Effector CD4-positive, alpha-beta T cell (primary cell): ENCODE results near the gene POLE4.

Experiments
- DNase-seq: peaks from one replicate; pipeline ENCODE4 v3.0.0-alpha.2; 2020

Gene POLE4

DNA sequence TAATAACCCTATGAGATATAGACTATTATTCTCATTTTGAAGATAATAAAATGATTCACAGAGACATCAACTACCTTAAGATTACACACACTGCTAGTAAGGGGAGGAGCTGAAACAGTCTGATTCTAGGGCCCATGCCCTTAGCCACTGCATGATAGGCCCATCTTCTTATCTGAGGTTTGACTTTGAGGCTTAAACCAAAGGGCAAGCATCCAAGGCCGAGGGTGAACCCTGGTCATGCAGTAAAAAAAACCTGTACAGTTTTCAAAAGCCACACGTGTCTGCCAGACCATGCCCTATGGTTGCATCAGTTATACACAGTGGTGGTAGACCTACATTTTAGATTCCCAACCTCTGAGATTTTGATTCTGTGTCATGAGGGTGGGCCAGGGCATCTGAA is 44.8 kb downstream of the POLE4 start:
- no peak for DNase-seq

DNA sequence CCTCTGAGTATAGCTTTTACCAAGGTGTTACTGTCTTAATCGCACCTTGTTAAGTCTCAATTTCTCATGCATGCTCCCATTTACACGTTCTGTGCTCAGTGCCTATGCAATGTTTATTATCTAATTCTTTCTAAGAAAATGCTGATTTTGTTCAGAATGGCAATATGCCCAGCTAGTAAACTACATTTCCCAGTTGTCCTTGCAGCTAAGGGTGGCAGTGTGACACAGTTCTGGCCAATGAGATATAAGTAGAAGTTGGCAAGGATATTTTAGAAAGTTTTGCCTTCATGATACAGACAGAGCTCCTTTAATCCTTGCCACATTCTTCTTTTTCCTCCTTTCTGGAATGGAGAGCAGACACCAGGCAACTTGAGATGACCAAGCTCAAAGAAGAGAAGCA is 45.3 kb downstream of the POLE4 start:
- DNase-seq, result no peak

DNA sequence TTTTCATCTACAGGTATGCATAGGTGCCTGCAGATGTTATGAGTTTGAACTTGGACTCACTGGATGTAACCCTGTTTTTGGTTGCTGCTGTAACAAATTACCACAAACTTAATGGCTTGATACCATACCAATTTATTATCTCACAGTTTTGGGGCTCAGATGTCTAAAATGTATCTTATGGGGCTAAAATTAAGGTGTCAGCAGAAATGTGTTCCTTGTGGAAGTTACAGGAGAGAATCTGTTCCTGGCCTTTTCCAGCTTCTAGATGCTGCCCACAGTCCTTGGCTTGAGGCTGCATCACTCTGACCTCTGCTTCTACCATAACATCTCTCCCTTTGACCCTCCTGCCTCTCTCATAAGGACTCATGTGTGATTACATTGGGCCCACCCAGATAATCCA is 47.6 kb downstream of the POLE4 start:
- DNase-seq, result no peak

DNA sequence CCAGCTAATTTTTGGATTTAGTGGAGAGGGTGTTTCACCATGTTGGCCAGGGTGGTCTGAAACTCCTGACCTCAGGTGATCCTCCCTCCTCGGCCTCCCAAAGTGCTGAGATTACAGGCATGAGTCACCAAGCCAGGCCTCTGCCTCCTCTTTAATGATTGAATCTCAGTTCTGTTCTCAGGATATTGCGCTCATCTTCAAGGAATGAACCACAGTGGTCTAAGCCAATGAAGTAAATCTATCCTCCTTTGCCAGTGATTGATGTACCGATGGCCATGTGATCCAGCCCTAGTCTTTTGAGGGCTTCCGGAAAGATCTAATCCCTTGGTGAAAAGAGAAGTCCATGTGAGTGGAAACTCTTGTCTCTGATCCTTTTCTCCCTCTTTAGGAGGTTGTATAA is 48.6 kb downstream of the POLE4 start:
- no peak for DNase-seq

DNA sequence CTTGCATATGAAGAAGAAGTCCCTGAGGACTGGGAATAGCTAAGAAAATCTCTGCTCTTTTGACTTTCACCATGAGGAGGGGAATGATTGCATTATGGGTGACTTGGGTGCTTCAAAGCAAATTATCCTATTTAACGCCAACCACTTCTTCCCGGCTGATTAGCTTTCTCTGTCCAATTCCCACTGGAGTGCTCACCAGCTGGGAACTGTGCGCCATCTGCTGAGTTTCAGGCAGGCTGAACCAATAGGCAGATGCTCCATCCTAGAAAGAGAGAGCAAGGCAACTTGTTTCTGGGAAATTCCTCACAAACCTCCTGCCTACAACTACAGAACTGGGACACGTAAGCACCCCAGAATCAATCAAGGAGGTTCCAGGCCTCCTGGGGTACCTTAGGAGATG is 49.4 kb downstream of the POLE4 start:
- DNase-seq, result no peak

DNA sequence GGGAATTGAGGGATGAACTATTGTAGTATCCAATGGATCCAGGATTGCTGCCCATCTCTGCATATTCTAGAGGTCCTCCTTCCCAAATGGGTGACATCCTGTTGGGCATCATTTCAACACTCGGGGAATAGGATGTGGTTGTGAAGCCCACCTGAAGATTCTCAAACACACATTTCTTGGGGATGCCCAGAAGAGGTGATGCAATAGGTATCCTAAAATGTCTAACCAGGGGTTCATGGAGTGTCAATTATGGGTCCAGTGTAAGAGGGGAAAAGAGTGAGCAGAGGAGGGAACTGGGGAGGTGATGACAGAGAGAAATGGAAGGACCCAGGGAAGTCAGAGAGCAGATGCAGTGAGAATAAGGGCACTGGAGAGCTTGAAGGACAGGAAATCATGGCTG is 52.1 kb downstream of the POLE4 start:
- no peak for DNase-seq

DNA sequence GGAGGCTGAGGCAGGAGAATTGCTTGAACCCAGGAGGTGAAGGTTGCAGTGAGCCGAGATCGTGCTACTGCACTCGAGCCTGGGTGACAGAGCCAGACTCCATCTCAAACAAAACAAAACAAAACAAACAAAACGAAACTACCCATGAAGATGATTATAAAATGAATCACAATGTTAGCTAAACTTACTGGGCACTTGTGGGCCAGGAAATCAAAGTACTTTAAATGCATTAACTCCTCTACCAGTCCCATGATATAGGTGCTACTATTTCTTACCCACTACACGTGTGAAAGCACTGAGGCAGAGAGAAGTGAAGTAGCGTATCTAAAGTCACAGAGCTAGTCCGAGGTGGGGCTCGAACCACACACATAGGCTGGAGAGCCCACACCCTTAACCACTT is 53.6 kb downstream of the POLE4 start:
- DNase-seq, result no peak

DNA sequence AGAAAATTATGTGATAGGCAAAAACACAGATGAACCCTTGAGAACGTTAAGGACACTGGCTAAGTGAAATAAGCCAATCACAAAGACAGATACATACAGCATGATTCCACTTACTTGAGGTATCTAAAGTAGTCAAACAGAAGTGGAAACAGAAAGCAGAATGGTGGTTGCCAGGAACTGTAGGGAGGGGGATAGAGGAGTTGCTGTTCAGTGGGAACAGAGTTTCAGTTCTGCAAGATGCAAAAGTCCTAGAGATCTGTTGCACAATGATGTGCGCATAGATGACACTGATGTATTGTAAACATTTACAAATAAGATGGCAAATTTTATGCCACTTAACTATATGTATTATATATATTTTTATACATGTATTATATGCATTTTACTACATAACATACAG is 59.7 kb downstream of the POLE4 start:
- DNase-seq, result no peak
